NT2/D1 (cell line): ENCODE data around the gene LEF1.

Source experiments
- SUZ12 ChIP-seq: IDR thresholded peaks from 2 replicates; pipeline ENCODE4 v1.6.1; 2011; ENCODE audit not compliant: insufficient read length, insufficient read depth; ENCODE audit errors: extremely low read depth
- YY1 ChIP-seq: IDR thresholded peaks from 2 replicates; pipeline ENCODE4 v1.6.1; 2011; ENCODE audit not compliant: insufficient read length, insufficient read depth
- ZNF274 ChIP-seq: IDR thresholded peaks from 2 replicates; pipeline ENCODE4 v1.6.1; 2011; ENCODE audit warnings: mild to moderate bottlenecking, low read depth, low read length

DNA sequence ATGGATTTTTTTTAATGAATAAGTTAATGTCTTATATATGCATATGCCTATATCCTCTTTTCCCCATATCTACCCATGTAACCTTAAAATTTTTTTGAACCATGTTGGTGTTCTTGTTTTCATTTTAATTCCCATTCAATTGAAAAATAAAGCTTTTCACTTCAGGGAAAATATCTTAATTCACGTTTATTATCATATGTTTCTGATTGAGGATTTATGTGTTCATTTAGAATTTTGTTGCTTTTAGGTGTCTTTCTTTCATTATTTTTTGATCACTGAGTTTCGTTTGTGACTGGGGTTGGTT lies 149.9 kb downstream of the LEF1 start:
- no peak for TF ChIP-seq YY1
- TF ChIP-seq ZNF274: no peak
- TF ChIP-seq SUZ12: no peak
